WTC11 (cell line): ENCODE results near the gene IFIT3. TPM values are rescaled to one million over a fixed set of nuclear protein-coding genes. Genes with fewer than 3 reads are reported as not detected.

Source experiments
- ATAC-seq: fragments of 200-7000 bp; cut with Tn5 transposase; 2 replicates; pipeline ENCODE4 v1.10.0; 2021; ENCODE audit warnings: mild to moderate bottlenecking, moderate library complexity
- CTCF ChIA-PET: fragments of 300-600 bp; sonication (Branson Sonifier 250); formaldehyde crosslinking; loops from one replicate; lab custom pipeline; 2021; ENCODE audit warnings: antibody characterized with exemption; lab: Charles Lee
- POLR2A ChIA-PET: fragments of 350-600 bp; sonication (Branson Sonifier 250); formaldehyde crosslinking; loops from one replicate; lab custom pipeline; 2021; ENCODE audit warnings: antibody characterized with exemption; lab: Charles Lee
- DNase-seq: peaks from one replicate; pipeline ENCODE4 v3.0.0; 2021; ENCODE audit warnings: low spot score
- H3K27ac Mint-ChIP-seq: 2 replicates; pipeline ENCODE4 v1.8.0; 2021; ENCODE audit warnings: mixed read lengths
- H3K27me3 Mint-ChIP-seq: 2 replicates; pipeline ENCODE4 v1.8.0; 2021; ENCODE audit warnings: low read depth, mild to moderate bottlenecking, moderate library complexity, mixed read lengths
- H3K36me3 Mint-ChIP-seq: 2 replicates; pipeline ENCODE4 v1.8.0; 2021; ENCODE audit warnings: mixed read lengths
- H3K4me1 Mint-ChIP-seq: 2 replicates; pipeline ENCODE4 v1.8.0; 2022; ENCODE audit warnings: mixed read lengths
- H3K4me3 Mint-ChIP-seq: 2 replicates; pipeline ENCODE4 v1.8.0; 2021; ENCODE audit warnings: mild to moderate bottlenecking, moderate library complexity, mixed read lengths
- H3K9me3 Mint-ChIP-seq: 2 replicates; pipeline ENCODE4 v1.8.0; 2021; ENCODE audit warnings: mixed read lengths
- CREB1 ChIP-seq: sonication (generic); formaldehyde crosslinking; IDR thresholded peaks from 2 replicates; pipeline ENCODE4 v1.8.0; 2023; ENCODE audit warnings: mild to moderate bottlenecking, missing genetic modification reagents
- ELF4 ChIP-seq: sonication (generic); formaldehyde crosslinking; IDR thresholded peaks from 2 replicates; pipeline ENCODE4 v1.8.1; 2022; ENCODE audit warnings: low read depth, mild to moderate bottlenecking, moderate library complexity, missing genetic modification reagents
- ESRRA ChIP-seq: sonication (generic); formaldehyde crosslinking; IDR thresholded peaks from 2 replicates; pipeline ENCODE4 v1.8.1; 2022; ENCODE audit warnings: mild to moderate bottlenecking, missing genetic modification reagents, borderline replicate concordance
- FOXJ3 ChIP-seq: sonication (generic); formaldehyde crosslinking; IDR thresholded peaks from 2 replicates; pipeline ENCODE4 v1.9.0; 2021; ENCODE audit warnings: missing genetic modification reagents, mild to moderate bottlenecking, borderline replicate concordance
- HMGA2 ChIP-seq: fragments of 250-450 bp; sonication (Bioruptor Pico); IDR thresholded peaks from 2 replicates; pipeline ENCODE4 v1.4.0; 2021; ENCODE audit warnings: mild to moderate bottlenecking, moderate library complexity
- MYBL2 ChIP-seq: sonication (generic); formaldehyde crosslinking; IDR thresholded peaks from 2 replicates; pipeline ENCODE4 v1.8.1; 2023; ENCODE audit warnings: mild to moderate bottlenecking, moderate library complexity, missing genetic modification reagents
- NFYB ChIP-seq: sonication (generic); formaldehyde crosslinking; conservative IDR thresholded peaks from 2 replicates; pipeline ENCODE4 v1.8.0; 2022; ENCODE audit warnings: low read depth, missing genetic modification reagents
- SMAD3 ChIP-seq: sonication (generic); formaldehyde crosslinking; IDR thresholded peaks from 2 replicates; pipeline ENCODE4 v1.8.0; 2022; ENCODE audit warnings: missing genetic modification reagents, mild to moderate bottlenecking, borderline replicate concordance
- SOX15 ChIP-seq: fragments of 250-450 bp; sonication (Bioruptor Pico); IDR thresholded peaks from 2 replicates; pipeline ENCODE4 v1.9.0; 2021; ENCODE audit warnings: mild to moderate bottlenecking
- ZNF317 ChIP-seq: sonication (generic); formaldehyde crosslinking; IDR thresholded peaks from 2 replicates; pipeline ENCODE4 v1.8.1; 2023; ENCODE audit warnings: low read depth, mild to moderate bottlenecking, moderate library complexity, missing genetic modification reagents, borderline replicate concordance
- ZNF416 ChIP-seq: fragments of 250-450 bp; sonication (Bioruptor Pico); IDR thresholded peaks from 2 replicates; pipeline ENCODE4 v1.9.0; 2021; ENCODE audit warnings: mild to moderate bottlenecking, inconsistent platforms
- ZNF423 ChIP-seq: fragments of 250-450 bp; sonication (Bioruptor Pico); IDR thresholded peaks from 2 replicates; pipeline ENCODE4 v2.1.2; 2022; ENCODE audit warnings: mild to moderate bottlenecking, moderate library complexity
- total RNA-seq: library from RNA; stranded (reverse); gene quantifications from 3 replicates; pipeline ENCODE4 v1.2.3, GENCODE V29; 2021
- TF ChIP-seq, protein P1 (sequence below): sonication (generic); formaldehyde crosslinking; IDR thresholded peaks from 2 replicates; pipeline ENCODE4 v1.8.0; 2022; ENCODE audit warnings: mild to moderate bottlenecking, missing genetic modification reagents
- TF ChIP-seq, protein P2 (sequence below): fragments of 250-450 bp; sonication (Bioruptor Pico); IDR thresholded peaks from 2 replicates; pipeline ENCODE4 v1.9.0; 2021; ENCODE audit warnings: moderate library complexity, mild to moderate bottlenecking, inconsistent platforms, borderline replicate concordance
- TF ChIP-seq, protein P3 (sequence below): fragments of 250-450 bp; sonication (Bioruptor Pico); IDR thresholded peaks from 2 replicates; pipeline ENCODE4 v2.1.2; 2022; ENCODE audit warnings: mild to moderate bottlenecking, moderate library complexity
- TF ChIP-seq, protein P4 (sequence below): sonication (generic); formaldehyde crosslinking; IDR thresholded peaks from 2 replicates; pipeline ENCODE4 v1.8.0; 2023; ENCODE audit warnings: missing genetic modification reagents
- TF ChIP-seq, protein P5 (sequence below): fragments of 250-450 bp; sonication (Bioruptor Pico); IDR thresholded peaks from 2 replicates; pipeline ENCODE4 v1.9.0; 2021; ENCODE audit warnings: mild to moderate bottlenecking
- TF ChIP-seq, protein P6 (sequence below): sonication (generic); formaldehyde crosslinking; IDR thresholded peaks from 2 replicates; pipeline ENCODE4 v1.8.1; 2023; ENCODE audit warnings: mild to moderate bottlenecking, missing genetic modification reagents, borderline replicate concordance
- TF ChIP-seq, protein P7 (sequence below): sonication (generic); formaldehyde crosslinking; IDR thresholded peaks from 2 replicates; pipeline ENCODE4 v1.8.1; 2022; ENCODE audit warnings: low read depth, mild to moderate bottlenecking, moderate library complexity, missing genetic modification reagents, borderline replicate concordance
- TF ChIP-seq, protein P8 (sequence below): sonication (generic); formaldehyde crosslinking; IDR thresholded peaks from 2 replicates; pipeline ENCODE4 v1.8.1; 2022; ENCODE audit warnings: mild to moderate bottlenecking, missing genetic modification reagents, moderate library complexity, borderline replicate concordance

The IFIT3 gene
- total RNA-seq, 1 experiment from 2014 or later, result 0.42 TPM

DNA sequence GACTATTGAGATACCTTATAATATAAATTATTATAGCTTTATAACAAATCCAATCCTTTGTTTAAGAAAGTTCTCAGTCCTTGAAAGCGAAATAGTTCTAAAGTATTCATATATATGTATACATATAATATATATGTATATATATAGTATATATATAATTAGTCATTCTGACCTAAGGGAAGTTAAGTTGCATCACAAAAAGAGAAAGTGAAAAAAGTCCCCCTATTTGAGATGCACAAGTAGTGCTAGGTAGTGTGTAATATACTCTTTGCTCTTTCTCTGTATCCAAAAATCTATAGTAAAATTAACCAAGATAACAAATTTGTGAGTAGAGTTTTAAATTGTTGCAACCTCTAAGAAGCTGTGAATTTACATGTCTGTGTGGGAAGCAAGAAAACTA, 36.7 kb downstream of the IFIT3 start:
- Mint-ChIP-seq H3K4me3 (no peak overlapping the region), H3K27ac (no peak overlapping the region), H3K36me3 (no peaks in the 10 kb centered on the region), H3K4me1 (peaks cover 12% of the 10 kb centered on the region), H3K9me3 (peaks cover 6% of the 10 kb centered on the region), H3K27me3 (no peaks in the 10 kb centered on the region)
- ChIA-PET POLR2A (no interaction called here), CTCF (interaction anchor here (0.8 to 1.2 kb wide), 2 partner anchors 25 to 157 kb away, joined by 3 read pairs; partner anchors contain the start of gene CH25H)
- TF ChIP-seq, protein P1, sequence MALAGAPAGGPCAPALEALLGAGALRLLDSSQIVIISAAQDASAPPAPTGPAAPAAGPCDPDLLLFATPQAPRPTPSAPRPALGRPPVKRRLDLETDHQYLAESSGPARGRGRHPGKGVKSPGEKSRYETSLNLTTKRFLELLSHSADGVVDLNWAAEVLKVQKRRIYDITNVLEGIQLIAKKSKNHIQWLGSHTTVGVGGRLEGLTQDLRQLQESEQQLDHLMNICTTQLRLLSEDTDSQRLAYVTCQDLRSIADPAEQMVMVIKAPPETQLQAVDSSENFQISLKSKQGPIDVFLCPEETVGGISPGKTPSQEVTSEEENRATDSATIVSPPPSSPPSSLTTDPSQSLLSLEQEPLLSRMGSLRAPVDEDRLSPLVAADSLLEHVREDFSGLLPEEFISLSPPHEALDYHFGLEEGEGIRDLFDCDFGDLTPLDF, result no peak
- TF ChIP-seq ZNF423 (CRISPR knock-in tag) (no peak), CREB1 (CRISPR knock-in tag) (no peak), ELF4 (no peak), SOX15 (no peak), ESRRA (CRISPR knock-in tag) (no peak), FOXJ3 (CRISPR knock-in tag) (no peak), SMAD3 (CRISPR knock-in tag) (no peak), ZNF416 (CRISPR knock-in tag) (no peak), NFYB (CRISPR knock-in tag) (no peak), MYBL2 (no peak), ZNF317 (CRISPR knock-in tag) (no peak), HMGA2 (no peak)
- TF ChIP-seq, protein P2, sequence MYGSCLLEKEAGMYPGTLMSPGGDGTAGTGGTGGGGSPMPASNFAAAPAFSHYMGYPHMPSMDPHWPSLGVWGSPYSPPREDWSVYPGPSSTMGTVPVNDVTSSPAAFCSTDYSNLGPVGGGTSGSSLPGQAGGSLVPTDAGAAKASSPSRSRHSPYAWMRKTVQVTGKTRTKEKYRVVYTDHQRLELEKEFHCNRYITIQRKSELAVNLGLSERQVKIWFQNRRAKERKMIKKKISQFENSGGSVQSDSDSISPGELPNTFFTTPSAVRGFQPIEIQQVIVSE (CRISPR knock-in tag), result no peak
- TF ChIP-seq, protein P3, sequence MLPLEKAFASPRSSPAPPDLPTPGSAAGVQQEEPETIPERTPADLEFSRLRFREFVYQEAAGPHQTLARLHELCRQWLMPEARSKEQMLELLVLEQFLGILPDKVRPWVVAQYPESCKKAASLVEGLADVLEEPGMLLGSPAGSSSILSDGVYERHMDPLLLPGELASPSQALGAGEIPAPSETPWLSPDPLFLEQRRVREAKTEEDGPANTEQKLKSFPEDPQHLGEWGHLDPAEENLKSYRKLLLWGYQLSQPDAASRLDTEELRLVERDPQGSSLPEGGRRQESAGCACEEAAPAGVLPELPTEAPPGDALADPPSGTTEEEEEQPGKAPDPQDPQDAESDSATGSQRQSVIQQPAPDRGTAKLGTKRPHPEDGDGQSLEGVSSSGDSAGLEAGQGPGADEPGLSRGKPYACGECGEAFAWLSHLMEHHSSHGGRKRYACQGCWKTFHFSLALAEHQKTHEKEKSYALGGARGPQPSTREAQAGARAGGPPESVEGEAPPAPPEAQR (CRISPR knock-in tag), result no peak
- TF ChIP-seq, protein P4, sequence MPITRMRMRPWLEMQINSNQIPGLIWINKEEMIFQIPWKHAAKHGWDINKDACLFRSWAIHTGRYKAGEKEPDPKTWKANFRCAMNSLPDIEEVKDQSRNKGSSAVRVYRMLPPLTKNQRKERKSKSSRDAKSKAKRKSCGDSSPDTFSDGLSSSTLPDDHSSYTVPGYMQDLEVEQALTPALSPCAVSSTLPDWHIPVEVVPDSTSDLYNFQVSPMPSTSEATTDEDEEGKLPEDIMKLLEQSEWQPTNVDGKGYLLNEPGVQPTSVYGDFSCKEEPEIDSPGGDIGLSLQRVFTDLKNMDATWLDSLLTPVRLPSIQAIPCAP (CRISPR knock-in tag), result no peak
- TF ChIP-seq, protein P5, sequence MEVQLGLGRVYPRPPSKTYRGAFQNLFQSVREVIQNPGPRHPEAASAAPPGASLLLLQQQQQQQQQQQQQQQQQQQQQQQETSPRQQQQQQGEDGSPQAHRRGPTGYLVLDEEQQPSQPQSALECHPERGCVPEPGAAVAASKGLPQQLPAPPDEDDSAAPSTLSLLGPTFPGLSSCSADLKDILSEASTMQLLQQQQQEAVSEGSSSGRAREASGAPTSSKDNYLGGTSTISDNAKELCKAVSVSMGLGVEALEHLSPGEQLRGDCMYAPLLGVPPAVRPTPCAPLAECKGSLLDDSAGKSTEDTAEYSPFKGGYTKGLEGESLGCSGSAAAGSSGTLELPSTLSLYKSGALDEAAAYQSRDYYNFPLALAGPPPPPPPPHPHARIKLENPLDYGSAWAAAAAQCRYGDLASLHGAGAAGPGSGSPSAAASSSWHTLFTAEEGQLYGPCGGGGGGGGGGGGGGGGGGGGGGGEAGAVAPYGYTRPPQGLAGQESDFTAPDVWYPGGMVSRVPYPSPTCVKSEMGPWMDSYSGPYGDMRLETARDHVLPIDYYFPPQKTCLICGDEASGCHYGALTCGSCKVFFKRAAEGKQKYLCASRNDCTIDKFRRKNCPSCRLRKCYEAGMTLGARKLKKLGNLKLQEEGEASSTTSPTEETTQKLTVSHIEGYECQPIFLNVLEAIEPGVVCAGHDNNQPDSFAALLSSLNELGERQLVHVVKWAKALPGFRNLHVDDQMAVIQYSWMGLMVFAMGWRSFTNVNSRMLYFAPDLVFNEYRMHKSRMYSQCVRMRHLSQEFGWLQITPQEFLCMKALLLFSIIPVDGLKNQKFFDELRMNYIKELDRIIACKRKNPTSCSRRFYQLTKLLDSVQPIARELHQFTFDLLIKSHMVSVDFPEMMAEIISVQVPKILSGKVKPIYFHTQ (CRISPR knock-in tag), result no peak
- TF ChIP-seq, protein P6, sequence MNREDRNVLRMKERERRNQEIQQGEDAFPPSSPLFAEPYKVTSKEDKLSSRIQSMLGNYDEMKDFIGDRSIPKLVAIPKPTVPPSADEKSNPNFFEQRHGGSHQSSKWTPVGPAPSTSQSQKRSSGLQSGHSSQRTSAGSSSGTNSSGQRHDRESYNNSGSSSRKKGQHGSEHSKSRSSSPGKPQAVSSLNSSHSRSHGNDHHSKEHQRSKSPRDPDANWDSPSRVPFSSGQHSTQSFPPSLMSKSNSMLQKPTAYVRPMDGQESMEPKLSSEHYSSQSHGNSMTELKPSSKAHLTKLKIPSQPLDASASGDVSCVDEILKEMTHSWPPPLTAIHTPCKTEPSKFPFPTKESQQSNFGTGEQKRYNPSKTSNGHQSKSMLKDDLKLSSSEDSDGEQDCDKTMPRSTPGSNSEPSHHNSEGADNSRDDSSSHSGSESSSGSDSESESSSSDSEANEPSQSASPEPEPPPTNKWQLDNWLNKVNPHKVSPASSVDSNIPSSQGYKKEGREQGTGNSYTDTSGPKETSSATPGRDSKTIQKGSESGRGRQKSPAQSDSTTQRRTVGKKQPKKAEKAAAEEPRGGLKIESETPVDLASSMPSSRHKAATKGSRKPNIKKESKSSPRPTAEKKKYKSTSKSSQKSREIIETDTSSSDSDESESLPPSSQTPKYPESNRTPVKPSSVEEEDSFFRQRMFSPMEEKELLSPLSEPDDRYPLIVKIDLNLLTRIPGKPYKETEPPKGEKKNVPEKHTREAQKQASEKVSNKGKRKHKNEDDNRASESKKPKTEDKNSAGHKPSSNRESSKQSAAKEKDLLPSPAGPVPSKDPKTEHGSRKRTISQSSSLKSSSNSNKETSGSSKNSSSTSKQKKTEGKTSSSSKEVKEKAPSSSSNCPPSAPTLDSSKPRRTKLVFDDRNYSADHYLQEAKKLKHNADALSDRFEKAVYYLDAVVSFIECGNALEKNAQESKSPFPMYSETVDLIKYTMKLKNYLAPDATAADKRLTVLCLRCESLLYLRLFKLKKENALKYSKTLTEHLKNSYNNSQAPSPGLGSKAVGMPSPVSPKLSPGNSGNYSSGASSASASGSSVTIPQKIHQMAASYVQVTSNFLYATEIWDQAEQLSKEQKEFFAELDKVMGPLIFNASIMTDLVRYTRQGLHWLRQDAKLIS (CRISPR knock-in tag), result no peak
- TF ChIP-seq, protein P7, sequence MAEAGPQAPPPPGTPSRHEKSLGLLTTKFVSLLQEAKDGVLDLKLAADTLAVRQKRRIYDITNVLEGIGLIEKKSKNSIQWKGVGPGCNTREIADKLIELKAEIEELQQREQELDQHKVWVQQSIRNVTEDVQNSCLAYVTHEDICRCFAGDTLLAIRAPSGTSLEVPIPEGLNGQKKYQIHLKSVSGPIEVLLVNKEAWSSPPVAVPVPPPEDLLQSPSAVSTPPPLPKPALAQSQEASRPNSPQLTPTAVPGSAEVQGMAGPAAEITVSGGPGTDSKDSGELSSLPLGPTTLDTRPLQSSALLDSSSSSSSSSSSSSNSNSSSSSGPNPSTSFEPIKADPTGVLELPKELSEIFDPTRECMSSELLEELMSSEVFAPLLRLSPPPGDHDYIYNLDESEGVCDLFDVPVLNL (CRISPR knock-in tag), result no peak
- TF ChIP-seq, protein P8, sequence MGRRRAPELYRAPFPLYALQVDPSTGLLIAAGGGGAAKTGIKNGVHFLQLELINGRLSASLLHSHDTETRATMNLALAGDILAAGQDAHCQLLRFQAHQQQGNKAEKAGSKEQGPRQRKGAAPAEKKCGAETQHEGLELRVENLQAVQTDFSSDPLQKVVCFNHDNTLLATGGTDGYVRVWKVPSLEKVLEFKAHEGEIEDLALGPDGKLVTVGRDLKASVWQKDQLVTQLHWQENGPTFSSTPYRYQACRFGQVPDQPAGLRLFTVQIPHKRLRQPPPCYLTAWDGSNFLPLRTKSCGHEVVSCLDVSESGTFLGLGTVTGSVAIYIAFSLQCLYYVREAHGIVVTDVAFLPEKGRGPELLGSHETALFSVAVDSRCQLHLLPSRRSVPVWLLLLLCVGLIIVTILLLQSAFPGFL (CRISPR knock-in tag), result no peak
- ATAC-seq (no peak), DNase-seq (no peak)
